ENCODE data around the gene NCOA3. TPM values are rescaled to one million over a fixed set of nuclear protein-coding genes. Genes with fewer than 3 reads are reported as not detected.
"Not testable (repeated sequence)": the region's sequence is repeated elsewhere in the genome, so short reads cannot be mapped to it uniquely, and the experiment has no call there.

The NCOA3 gene
- total RNA-seq, 3 donors from 2014 or later, result 103 to 121 (median 118) TPM

DNA sequence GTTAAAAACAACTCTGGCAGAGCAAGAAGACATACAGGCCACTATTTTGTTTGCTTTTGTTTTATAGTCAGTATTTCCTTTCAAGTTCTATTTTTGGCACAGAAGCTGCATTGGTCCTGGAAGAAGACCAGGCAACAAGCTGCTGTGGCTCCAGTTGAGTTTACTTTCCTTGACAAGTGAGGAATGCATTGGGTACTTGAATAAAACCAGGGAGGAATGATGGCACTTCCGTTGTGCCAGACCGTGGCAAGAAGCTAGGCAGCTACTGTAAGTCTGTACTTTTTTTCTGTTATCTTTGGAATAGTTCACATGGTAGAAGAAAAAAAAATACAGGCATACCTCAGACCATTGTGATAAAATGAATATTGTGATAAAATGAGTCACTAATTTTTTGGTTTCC, 66.3 kb downstream of the NCOA3 start:
- ATAC-seq (no peak), DNase-seq (no peak)
- Mint-ChIP-seq H3K4me3 (no peak overlapping the region), H3K4me1 (ENCODE audit: low read depth) (peaks cover 57% of the 10 kb centered on the region), H3K27me3 (ENCODE audit: low read depth) (no peaks in the 10 kb centered on the region), H3K9me3 (peaks cover 4% of the 10 kb centered on the region), H3K36me3 (ENCODE audit: insufficient read depth) (peaks cover 23% of the 10 kb centered on the region)

DNA sequence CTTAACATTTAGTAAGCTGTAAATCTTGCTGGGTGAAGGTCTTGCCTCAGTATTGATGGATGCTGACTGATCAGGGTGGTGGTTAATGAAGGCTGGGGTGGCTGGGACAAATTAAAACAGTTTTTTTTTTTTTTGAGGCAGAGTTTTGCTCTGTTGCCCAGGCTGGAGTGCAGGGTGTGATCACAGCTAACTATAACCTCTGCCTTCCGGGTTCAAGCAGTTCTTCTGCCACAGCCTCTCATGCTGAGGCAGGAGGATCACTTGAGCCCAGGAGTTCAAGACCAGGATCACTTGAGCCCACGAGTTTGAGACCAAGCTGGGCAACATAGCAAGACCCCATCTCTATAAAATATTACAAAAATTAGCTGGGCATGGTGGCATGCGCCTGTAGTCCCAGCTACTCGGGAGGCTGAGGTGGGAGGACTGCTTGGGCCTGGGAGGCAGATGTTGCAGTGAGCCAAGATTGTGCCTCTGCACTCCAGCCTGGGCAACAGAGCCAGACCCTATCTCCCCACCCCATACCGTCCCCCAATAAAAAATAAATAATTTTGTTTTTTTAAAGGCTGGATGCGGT, 67.2 kb downstream of the NCOA3 start:
- ATAC-seq (no peak), DNase-seq (no peak)
- peaks cover 59% of the 10 kb centered on the region for H3K4me1 Mint-ChIP-seq (ENCODE audit: low read depth)
- peaks cover 4% of the 10 kb centered on the region for H3K9me3 Mint-ChIP-seq
- no peaks in the 10 kb centered on the region for H3K27me3 Mint-ChIP-seq (ENCODE audit: low read depth)
- no peak overlapping the region for H3K4me3 Mint-ChIP-seq
- peaks cover 26% of the 10 kb centered on the region for H3K36me3 Mint-ChIP-seq (ENCODE audit: insufficient read depth)

DNA sequence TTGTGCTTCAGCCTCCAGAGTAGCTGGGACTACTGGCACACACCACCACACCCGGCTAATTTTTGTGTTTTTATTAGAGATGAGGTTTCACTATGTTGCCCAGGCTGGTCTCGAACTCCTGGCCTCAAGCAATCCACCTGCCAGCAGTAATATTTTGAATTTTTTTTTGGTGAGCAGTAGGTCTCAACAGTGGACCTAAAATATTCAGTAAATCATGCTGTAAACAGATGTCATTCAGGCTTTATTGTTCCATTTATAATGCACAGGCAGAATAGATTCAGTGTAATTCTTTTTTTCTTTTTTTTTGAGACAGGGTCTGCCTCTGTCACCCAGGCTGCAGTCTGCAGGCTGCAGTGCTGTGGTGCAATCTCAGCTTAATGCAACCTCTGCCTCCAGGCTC, 69.7 kb downstream of the NCOA3 start:
- no peak for ATAC-seq
- Mint-ChIP-seq H3K4me3 (no peak overlapping the region), H3K27me3 (ENCODE audit: low read depth) (no peaks in the 10 kb centered on the region)

DNA sequence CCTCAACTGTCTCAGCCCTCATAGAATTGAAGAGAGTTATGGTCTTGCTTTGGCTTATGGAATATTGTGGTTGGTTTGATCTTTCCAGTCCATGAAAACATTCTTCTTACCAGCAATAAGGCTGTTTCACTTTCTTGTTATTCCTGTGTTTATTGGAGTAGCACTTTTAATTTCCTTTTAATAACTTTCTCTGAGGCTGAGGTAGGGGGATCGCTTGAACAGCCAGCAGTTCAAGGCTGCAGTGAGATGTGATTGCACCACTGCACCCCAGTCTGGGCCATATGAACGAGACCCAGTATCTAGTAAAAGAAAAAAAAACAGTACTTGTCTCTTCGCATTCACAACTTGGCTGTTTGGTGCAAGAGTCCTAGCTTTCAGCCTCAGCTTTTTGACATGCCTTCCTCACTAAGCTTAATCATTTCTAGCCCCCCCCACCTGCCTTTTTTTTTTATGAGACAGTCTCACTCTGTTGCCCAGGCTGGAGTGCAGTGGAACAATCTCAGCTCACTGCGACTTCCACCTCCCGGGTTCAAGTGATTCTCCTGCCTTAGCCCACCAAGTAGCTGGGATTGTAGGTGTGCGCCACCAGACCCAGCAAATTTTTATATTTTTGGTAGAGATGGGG, 70.5 kb downstream of the NCOA3 start:
- peaks cover 62% of the 10 kb centered on the region for H3K4me1 Mint-ChIP-seq (ENCODE audit: low read depth)
- H3K27me3 Mint-ChIP-seq (ENCODE audit: low read depth), result no peaks in the 10 kb centered on the region
- H3K4me3 Mint-ChIP-seq, result no peak overlapping the region
- DNase-seq (no peak), ATAC-seq (no peak)
- H3K36me3 Mint-ChIP-seq (ENCODE audit: insufficient read depth), result peaks cover 23% of the 10 kb centered on the region
- peaks cover 4% of the 10 kb centered on the region for H3K9me3 Mint-ChIP-seq

More for the DNA sequence above, 69.7 kb downstream of the NCOA3 start:
- H3K4me1 Mint-ChIP-seq (ENCODE audit: low read depth), result peaks cover 57% of the 10 kb centered on the region
- DNase-seq, result no peak
- peaks cover 23% of the 10 kb centered on the region for H3K36me3 Mint-ChIP-seq (ENCODE audit: insufficient read depth)
- H3K9me3 Mint-ChIP-seq, result peaks cover 4% of the 10 kb centered on the region

DNA sequence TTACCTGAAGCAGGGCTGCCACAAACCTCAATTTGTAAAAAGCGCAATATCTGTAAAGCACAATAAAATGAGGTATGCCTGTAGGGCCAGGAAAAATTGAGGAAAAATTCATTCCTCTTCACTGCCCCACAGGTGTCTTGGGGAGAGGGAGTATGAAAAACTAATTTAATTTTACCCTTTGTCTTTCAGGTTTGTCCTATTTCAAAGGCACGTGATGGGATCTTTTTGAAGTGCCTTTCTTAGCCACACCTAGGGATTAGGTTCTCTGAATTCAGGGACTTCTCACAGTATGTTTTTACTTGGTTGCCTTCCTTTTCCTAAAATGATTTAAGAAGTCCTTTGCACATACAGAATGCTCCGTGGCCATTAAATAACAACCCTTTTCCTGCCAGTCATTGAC, 71.9 kb downstream of the NCOA3 start:
- no peak for ATAC-seq
- H3K27me3 Mint-ChIP-seq (ENCODE audit: low read depth), result no peaks in the 10 kb centered on the region
- H3K9me3 Mint-ChIP-seq, result peaks cover 4% of the 10 kb centered on the region
- H3K4me3 Mint-ChIP-seq, result no peak overlapping the region
- H3K36me3 Mint-ChIP-seq (ENCODE audit: insufficient read depth), result peaks cover 18% of the 10 kb centered on the region
- no peak for DNase-seq
- H3K4me1 Mint-ChIP-seq (ENCODE audit: low read depth), result peaks cover 64% of the 10 kb centered on the region

DNA sequence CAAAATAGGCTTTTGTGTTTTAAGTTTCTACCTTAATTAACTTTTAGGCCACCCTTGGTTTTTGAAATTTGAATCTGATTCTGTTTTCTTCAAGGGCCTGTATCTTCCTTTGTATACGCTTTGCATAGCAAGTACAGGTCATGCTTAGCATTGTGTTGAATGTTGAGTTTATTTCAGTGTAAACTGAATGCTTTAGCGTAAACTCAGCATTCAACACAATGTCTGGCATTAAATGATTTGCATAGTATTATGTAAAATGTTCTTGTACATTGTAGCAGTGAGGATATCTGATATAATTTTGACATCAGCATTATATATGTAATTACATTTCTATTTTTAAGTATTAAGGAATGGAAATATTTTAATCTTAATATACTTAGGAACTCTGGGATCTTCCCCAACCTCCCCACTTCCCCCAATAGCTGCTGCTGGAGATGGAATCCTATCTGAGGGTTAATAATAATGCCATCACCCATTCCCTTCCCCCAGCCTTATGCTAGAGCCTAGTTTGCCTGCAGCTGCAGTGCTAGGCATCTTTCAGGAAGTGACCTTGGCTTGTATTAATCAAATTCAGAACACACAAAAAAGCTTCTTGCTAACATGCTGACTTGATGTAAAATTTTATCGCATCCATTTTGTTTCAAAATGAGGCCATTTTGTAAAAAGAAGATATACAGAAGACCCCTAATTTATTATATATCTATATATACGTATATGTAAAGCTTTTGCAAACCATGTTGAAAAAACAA, 73.1 kb downstream of the NCOA3 start:
- ATAC-seq (no peak), DNase-seq (no peak)
- Mint-ChIP-seq H3K9me3 (peaks cover 4% of the 10 kb centered on the region), H3K36me3 (ENCODE audit: insufficient read depth) (peaks cover 20% of the 10 kb centered on the region), H3K4me1 (ENCODE audit: low read depth) (peaks cover 75% of the 10 kb centered on the region), H3K4me3 (no peak overlapping the region), H3K27me3 (ENCODE audit: low read depth) (no peaks in the 10 kb centered on the region)

DNA sequence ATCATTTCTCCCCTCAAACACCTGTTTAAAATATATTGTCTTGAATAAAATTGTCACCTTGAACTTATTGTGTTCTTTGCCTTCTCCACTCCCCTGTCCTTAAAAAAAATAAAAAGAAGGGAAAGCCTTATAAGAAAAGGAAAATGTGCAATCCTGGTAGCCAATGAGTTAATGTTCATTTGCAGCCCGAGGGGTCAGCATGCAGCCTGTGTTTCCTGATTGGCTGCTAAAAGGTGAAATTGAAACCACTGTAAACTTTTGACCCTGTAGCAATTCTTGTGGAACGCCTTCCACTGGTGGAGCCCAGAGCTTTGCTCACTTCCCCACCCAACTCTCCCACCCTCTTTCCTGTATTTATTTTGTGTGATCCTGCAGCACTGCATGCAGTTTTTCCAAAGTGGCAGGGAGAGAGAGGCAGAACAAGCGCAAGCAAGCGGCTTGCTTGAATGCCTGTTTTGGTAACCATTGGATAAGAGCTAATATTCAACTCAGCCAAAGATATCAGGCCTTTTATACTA, 74.9 kb downstream of the NCOA3 start:
- H3K27me3 Mint-ChIP-seq (ENCODE audit: low read depth), result no peaks in the 10 kb centered on the region
- H3K36me3 Mint-ChIP-seq (ENCODE audit: insufficient read depth), result peaks cover 19% of the 10 kb centered on the region
- DNase-seq (no peak), ATAC-seq (peak in 1 of 2 donors; percentile 51)
- H3K4me3 Mint-ChIP-seq, result peak overlapping the region; percentile 21
- no peaks in the 10 kb centered on the region for H3K9me3 Mint-ChIP-seq
- peaks cover 76% of the 10 kb centered on the region for H3K4me1 Mint-ChIP-seq (ENCODE audit: low read depth)

DNA sequence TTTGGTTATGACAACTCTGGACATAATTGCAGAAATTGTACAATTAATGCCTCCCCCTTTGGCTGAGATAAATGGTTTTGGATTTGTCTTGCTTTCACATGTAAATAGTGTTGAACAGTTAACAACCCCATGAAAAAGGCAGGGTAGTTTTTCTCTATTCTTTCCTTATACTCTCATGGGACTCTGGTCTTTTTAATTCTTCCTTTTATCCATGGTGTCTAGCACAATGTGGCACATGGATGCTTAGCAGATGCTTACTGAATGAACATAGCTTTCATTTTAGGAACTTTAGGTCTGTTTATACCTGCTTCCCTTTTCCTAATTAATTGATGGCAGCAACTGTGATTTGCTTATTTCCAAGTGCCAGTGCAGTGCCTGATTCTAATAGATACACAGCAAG, 75.6 kb downstream of the NCOA3 start:
- DNase-seq, result no peak
- no peaks in the 10 kb centered on the region for H3K9me3 Mint-ChIP-seq
- H3K27me3 Mint-ChIP-seq (ENCODE audit: low read depth), result no peaks in the 10 kb centered on the region
- H3K4me1 Mint-ChIP-seq (ENCODE audit: low read depth), result peaks cover 71% of the 10 kb centered on the region
- peaks cover 15% of the 10 kb centered on the region for H3K36me3 Mint-ChIP-seq (ENCODE audit: insufficient read depth)
- ATAC-seq, result no peak
- H3K4me3 Mint-ChIP-seq, result no peak overlapping the region

DNA sequence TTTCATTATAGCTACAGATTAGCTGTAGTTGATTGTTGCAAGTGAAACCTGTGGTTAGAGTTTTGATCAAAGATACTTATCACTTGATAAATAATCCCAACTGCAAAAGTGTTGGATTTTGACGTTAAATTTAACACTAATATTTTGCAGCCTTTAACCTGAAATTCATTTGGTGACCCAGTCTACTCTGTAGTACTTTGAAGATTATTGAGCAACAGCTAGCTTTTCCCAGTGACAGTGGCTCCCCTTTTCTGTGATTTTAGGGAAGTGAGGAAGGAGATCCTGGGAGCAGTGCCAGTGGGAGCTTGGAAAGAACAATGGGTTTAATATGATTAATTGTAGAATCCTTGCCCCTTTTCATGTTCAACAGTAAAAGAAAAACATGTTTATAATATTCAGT, 76.9 kb downstream of the NCOA3 start:
- peaks cover 11% of the 10 kb centered on the region for H3K36me3 Mint-ChIP-seq (ENCODE audit: insufficient read depth)

DNA sequence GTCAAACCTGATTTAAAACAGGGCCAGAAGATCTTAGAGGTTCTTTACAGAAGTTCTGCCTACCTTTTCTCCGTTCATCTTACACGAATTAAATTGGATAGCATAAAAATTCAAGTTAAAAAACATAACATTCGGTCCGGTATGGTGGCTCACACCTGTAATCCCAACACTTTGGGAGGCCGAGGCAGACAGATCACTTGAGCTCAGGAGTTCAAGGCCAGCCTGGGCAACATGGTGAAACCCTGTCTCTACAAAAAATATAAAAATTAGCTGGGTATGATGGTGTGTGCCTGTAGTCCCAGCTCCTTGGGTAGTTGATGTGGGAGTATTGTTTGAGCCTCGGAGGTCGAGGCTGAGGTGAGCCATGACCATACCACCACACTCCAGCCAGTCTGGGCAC, 79.0 kb downstream of the NCOA3 start:
- Mint-ChIP-seq H3K4me1 (ENCODE audit: low read depth) (peaks cover 54% of the 10 kb centered on the region), H3K36me3 (ENCODE audit: insufficient read depth) (peaks cover 14% of the 10 kb centered on the region)
- not testable (repeated sequence) for ATAC-seq; H3K27me3 Mint-ChIP-seq (ENCODE audit: low read depth); H3K4me3 Mint-ChIP-seq; DNase-seq; H3K9me3 Mint-ChIP-seq

More for the DNA sequence above, 76.9 kb downstream of the NCOA3 start:
- Mint-ChIP-seq H3K27me3 (ENCODE audit: low read depth) (no peaks in the 10 kb centered on the region), H3K9me3 (no peaks in the 10 kb centered on the region), H3K4me1 (ENCODE audit: low read depth) (peaks cover 62% of the 10 kb centered on the region), H3K4me3 (no peak overlapping the region)
- DNase-seq (no peak), ATAC-seq (no peak)

DNA sequence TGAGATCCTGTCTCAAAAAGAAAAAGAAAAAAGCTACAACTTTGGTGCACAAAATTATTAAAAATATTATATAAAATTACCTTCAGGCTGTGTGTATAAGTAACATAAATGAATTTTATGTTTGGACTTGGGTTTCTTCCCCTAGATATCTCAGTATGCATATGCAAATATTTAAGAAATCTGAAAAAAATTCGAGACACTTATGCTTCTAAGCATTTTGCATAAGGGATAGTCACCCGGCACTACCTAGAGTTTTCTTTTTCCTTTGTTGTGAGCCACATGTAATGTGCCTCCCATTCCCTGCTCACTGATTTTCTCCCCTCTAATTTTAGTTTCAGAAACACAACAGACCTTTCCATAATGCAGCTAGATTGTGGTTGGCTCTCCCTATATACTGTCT, 79.4 kb downstream of the NCOA3 start:
- DNase-seq (no peak), ATAC-seq (no peak)
- H3K4me1 Mint-ChIP-seq (ENCODE audit: low read depth), result peaks cover 51% of the 10 kb centered on the region
- H3K36me3 Mint-ChIP-seq (ENCODE audit: insufficient read depth), result peaks cover 16% of the 10 kb centered on the region
- H3K4me3 Mint-ChIP-seq, result no peak overlapping the region
- H3K27me3 Mint-ChIP-seq (ENCODE audit: low read depth), result no peaks in the 10 kb centered on the region
- no peaks in the 10 kb centered on the region for H3K9me3 Mint-ChIP-seq

DNA sequence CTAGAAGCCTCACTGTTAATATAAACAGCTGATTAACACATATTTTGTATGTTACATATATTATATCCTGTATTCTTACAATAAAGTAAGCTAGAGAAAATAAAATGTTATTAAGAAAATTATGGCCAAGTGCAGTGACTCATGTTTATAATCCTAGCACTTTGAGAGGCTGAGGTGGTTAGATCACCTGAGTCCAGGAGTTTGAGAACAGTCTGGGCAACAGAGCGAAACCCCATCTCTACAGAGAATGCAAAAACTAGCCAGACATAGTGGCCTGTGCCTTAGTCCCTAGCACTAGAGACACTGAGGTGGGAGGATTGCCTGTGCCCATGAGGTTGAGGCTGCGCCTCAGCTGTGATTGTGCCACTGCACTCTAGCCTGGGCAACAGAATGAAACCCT, 81.9 kb downstream of the NCOA3 start:
- no peak for ATAC-seq
- Mint-ChIP-seq H3K4me3 (no peak overlapping the region), H3K36me3 (ENCODE audit: insufficient read depth) (peaks cover 31% of the 10 kb centered on the region), H3K27me3 (ENCODE audit: low read depth) (no peaks in the 10 kb centered on the region), H3K4me1 (ENCODE audit: low read depth) (peaks cover 38% of the 10 kb centered on the region), H3K9me3 (no peaks in the 10 kb centered on the region)
- DNase-seq, result no peak

DNA sequence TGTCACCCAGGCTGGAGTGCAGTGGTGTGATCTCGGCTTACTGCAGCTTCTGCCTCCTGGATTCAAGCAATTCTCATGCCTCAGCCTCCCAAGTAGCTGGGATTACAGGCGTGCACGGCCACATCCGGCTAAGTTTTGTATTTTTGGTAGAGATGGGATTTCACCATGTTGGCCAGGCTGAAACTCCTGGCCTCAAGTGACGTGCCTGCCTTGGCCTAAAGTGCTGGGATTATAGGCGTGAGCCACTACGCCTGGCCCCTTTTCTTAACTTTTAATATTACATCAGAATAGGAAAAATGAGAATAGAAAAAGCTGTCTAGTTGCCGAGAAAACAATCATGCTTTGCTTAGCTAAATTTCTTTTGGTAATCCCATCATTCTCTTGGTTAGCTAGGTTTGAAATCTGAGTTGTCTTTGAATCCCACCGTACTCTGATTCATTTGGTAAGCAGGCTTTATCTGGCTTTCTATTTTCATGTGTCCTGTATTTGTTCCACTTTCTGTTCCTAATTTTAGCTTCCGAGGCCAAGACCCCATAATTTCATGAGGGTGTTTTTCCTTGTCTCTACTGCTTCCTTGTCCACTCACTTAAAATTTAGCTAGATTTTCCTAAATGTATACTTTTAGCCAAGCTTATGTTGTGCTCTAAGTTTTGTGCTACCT, 83.5 kb downstream of the NCOA3 start:
- Mint-ChIP-seq H3K4me3 (no peak overlapping the region), H3K36me3 (ENCODE audit: insufficient read depth) (peaks cover 27% of the 10 kb centered on the region), H3K4me1 (ENCODE audit: low read depth) (peaks cover 23% of the 10 kb centered on the region), H3K9me3 (no peaks in the 10 kb centered on the region), H3K27me3 (ENCODE audit: low read depth) (no peaks in the 10 kb centered on the region)
- ATAC-seq (no peak), DNase-seq (no peak)

DNA sequence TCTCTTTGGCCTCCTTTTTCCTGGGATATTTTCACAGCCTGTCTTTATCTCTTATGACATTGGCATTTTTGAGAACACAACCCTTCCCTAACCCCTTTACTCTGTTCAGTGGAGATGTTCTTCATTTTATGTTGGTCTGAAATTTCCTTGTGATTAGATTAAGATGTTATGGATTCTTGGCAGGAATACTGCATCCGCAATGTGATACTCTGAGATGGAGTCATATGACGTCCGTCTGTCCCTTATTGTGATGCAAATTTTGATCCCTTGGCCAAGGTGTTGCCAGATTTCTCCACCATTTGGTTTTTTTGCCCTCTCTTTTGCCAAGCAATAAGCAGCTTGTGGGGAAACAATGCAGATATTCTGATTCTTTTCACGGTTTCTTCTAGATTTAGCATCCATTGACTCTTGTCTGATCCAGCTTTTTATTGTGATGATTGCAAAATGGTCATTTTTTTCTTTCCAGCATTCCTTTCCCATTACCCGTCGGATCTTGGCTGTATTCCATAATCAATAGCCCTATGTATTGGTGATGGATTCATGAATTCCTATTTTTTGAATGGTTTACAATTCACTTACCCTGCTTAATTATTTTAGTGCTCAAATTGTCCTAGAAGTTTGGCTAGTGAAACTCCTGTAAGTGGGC, 85.1 kb downstream of the NCOA3 start:
- Mint-ChIP-seq H3K9me3 (no peaks in the 10 kb centered on the region), H3K27me3 (ENCODE audit: low read depth) (no peaks in the 10 kb centered on the region), H3K36me3 (ENCODE audit: insufficient read depth) (peaks cover 31% of the 10 kb centered on the region), H3K4me3 (no peak overlapping the region), H3K4me1 (ENCODE audit: low read depth) (peaks cover 25% of the 10 kb centered on the region)
- DNase-seq (no peak), ATAC-seq (no peak)

All from activated T-cell treated with anti-CD3 and anti-CD28 coated beads, Interleukin-2, amount 50 U/mL, for 4 hours (primary cell).